AG10803 (cell line): ENCODE measurements around the gene PRUNE2.
"Not testable (repeated sequence)": the region's sequence is repeated elsewhere in the genome, so short reads cannot be mapped to it uniquely, and the experiment has no call there.

ENCODE experiments used
- DNase-seq: peaks from one replicate; pipeline ENCODE4 v3.0.0; 2010; ENCODE audit warnings: low read depth
- H3K4me3 ChIP-seq: 2 replicates; pipeline ENCODE4 v1.5.1; 2011; ENCODE audit warnings: mild to moderate bottlenecking, low read length, control low read depth
- CTCF ChIP-seq: conservative IDR thresholded peaks from 2 replicates; pipeline ENCODE4 v1.5.1; 2011; ENCODE audit warnings: mild to moderate bottlenecking, low read length, control low read depth, inconsistent platforms

Gene PRUNE2

GRCh38 chr9:76905791-76906646, at the start of gene PRUNE2:
TSS of gene PRUNE2 (minus strand) at chr9:76906114. CDS start at chr9:76905963, 151 bp downstream.
- peak; percentile 71 for DNase-seq
- peak within 1 kb of the TSS; percentile 60 for H3K4me3 ChIP-seq
- no peak for TF ChIP-seq CTCF

- DNase-seq = not testable (repeated sequence)
Observed at GRCh38 chr9:76955406-76955805, 49.5 kb upstream of the PRUNE2 start.

GRCh38 chr9:76949865-76950264, 44.0 kb upstream of the PRUNE2 start:
- DNase-seq = no peak
- H3K4me3 ChIP-seq = no peak overlapping the region
- no peak for TF ChIP-seq CTCF

More at GRCh38 chr9:76955406-76955805, 49.5 kb upstream of the PRUNE2 start:
- H3K4me3 ChIP-seq = not testable (repeated sequence)

GRCh38 chr9:76944011-76944410, 38.1 kb upstream of the PRUNE2 start:
- no peak for DNase-seq
- H3K4me3 ChIP-seq = no peak overlapping the region
- TF ChIP-seq CTCF = no peak

- no peak overlapping the region for H3K4me3 ChIP-seq
- no peak for DNase-seq
- no peak for TF ChIP-seq CTCF
Observed at GRCh38 chr9:76943054-76943453, 37.1 kb upstream of the PRUNE2 start.

GRCh38 chr9:76932757-76933156, 26.8 kb upstream of the PRUNE2 start:
- DNase-seq = peak; percentile 62
- no peak for TF ChIP-seq CTCF

GRCh38 chr9:76932265-76932664, 26.4 kb upstream of the PRUNE2 start:
- no peak for DNase-seq
- H3K4me3 ChIP-seq = no peak overlapping the region
- no peak for TF ChIP-seq CTCF

More at GRCh38 chr9:76932757-76933156, 26.8 kb upstream of the PRUNE2 start:
- H3K4me3 ChIP-seq = no peak overlapping the region
